Osteocyte (in vitro differentiated cells): ENCODE data around the gene PLIN1. TPM values are rescaled to one million over a fixed set of nuclear protein-coding genes. Genes with fewer than 3 reads are reported as not detected.

Experiments used
- DNase-seq: peaks from one replicate; pipeline ENCODE4 v3.0.0; 2021; ENCODE audit warnings: mixed read lengths; ENCODE audit not compliant: unreplicated experiment; ENCODE audit errors: extremely low spot score
- H3K27ac Mint-ChIP-seq: one replicate; pipeline ENCODE4 v1.8.0; 2021; ENCODE audit warnings: mild to moderate bottlenecking, mixed read lengths; ENCODE audit not compliant: unreplicated experiment
- H3K27me3 Mint-ChIP-seq: one replicate; pipeline ENCODE4 v1.8.0; 2021; ENCODE audit warnings: mixed read lengths; ENCODE audit not compliant: unreplicated experiment
- H3K36me3 Mint-ChIP-seq: one replicate; pipeline ENCODE4 v1.8.0; 2021; ENCODE audit warnings: mixed read lengths; ENCODE audit not compliant: unreplicated experiment
- H3K4me1 Mint-ChIP-seq: one replicate; pipeline ENCODE4 v1.8.0; 2021; ENCODE audit warnings: mixed read lengths; ENCODE audit not compliant: unreplicated experiment
- H3K4me3 Mint-ChIP-seq: one replicate; pipeline ENCODE4 v1.8.0; 2021; ENCODE audit warnings: mild to moderate bottlenecking, moderate library complexity, mixed read lengths; ENCODE audit not compliant: unreplicated experiment
- H3K9me3 Mint-ChIP-seq: one replicate; pipeline ENCODE4 v1.8.0; 2021; ENCODE audit warnings: mixed read lengths; ENCODE audit not compliant: unreplicated experiment
- CTCF ChIP-seq: fragments of 200-600 bp; sonication (generic); IDR thresholded peaks from 2 replicates; pipeline ENCODE4 v1.5.0; 2021; ENCODE audit warnings: antibody characterized with exemption, mild to moderate bottlenecking, moderate library complexity
- total RNA-seq: library from RNA; stranded (reverse); gene quantifications from 2 replicates; pipeline ENCODE4 v1.2.1, GENCODE V29; 2021

Gene PLIN1
- total RNA-seq, 1 donor from 2014 or later, result 0.70 TPM

GRCh38 chr15:89649013-89649625 is 30.0 kb downstream of the PLIN1 start:
- no peak for TF ChIP-seq CTCF
- DNase-seq, result no peak
- H3K9me3 Mint-ChIP-seq, result no peaks in the 10 kb centered on the region
- no peaks in the 10 kb centered on the region for H3K27me3 Mint-ChIP-seq
- peaks cover 10% of the 10 kb centered on the region for H3K4me1 Mint-ChIP-seq
- peaks cover 24% of the 10 kb centered on the region for H3K36me3 Mint-ChIP-seq
- no peak overlapping the region for H3K4me3 Mint-ChIP-seq
- no peak overlapping the region for H3K27ac Mint-ChIP-seq

GRCh38 chr15:89648106-89649012 is 30.8 kb downstream of the PLIN1 start:
- Mint-ChIP-seq H3K4me1 (peaks cover 8% of the 10 kb centered on the region), H3K27ac (no peak overlapping the region), H3K36me3 (peaks cover 26% of the 10 kb centered on the region), H3K9me3 (no peaks in the 10 kb centered on the region), H3K4me3 (no peak overlapping the region), H3K27me3 (no peaks in the 10 kb centered on the region)
- no peak for DNase-seq
- TF ChIP-seq CTCF, result no peak

- peaks cover 26% of the 10 kb centered on the region for H3K36me3 Mint-ChIP-seq
- TF ChIP-seq CTCF, result peak; percentile 90
- peak; percentile 93 for DNase-seq
- H3K27me3 Mint-ChIP-seq, result no peaks in the 10 kb centered on the region
- H3K4me3 Mint-ChIP-seq, result no peak overlapping the region
- H3K27ac Mint-ChIP-seq, result no peak overlapping the region
- peaks cover 5% of the 10 kb centered on the region for H3K4me1 Mint-ChIP-seq
- H3K9me3 Mint-ChIP-seq, result no peaks in the 10 kb centered on the region
These were observed 31.8 kb downstream of the PLIN1 start for GRCh38 chr15:89647191-89647851.

GRCh38 chr15:89646416-89647141 is 32.6 kb downstream of the PLIN1 start:
- Mint-ChIP-seq H3K36me3 (peaks cover 26% of the 10 kb centered on the region), H3K4me3 (no peak overlapping the region), H3K9me3 (no peaks in the 10 kb centered on the region), H3K27me3 (no peaks in the 10 kb centered on the region), H3K4me1 (peaks cover 5% of the 10 kb centered on the region), H3K27ac (no peak overlapping the region)
- DNase-seq, result no peak
- no peak for TF ChIP-seq CTCF
